DMS153 (cell line): ENCODE results near the gene WFDC11.

ENCODE experiments used
- DNase-seq: peaks from one replicate; lab custom pipeline; 2025; lab: John Stamatoyannopoulos, UW

WFDC11 gene

DNA sequence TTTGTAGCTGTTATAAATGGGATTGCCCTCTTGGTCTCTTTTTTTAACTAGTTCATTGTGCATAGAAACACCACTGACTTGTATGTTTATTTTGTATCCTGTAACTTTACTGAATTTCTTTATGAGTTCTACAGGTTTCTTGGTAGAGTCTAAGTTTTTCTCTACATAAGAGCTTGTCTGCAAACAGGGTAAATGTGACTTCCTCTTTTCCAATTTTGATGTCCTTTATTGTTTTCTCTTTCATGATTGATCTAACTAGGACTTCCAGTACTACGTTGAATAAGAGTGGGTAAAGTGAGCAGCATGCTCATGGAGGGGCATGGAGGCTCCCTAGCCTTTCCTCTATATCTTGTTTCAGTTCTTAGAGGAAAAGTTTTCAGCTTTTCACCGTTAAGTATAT, 43.5 kb downstream of the WFDC11 start:
- DNase-seq = no peak

DNA sequence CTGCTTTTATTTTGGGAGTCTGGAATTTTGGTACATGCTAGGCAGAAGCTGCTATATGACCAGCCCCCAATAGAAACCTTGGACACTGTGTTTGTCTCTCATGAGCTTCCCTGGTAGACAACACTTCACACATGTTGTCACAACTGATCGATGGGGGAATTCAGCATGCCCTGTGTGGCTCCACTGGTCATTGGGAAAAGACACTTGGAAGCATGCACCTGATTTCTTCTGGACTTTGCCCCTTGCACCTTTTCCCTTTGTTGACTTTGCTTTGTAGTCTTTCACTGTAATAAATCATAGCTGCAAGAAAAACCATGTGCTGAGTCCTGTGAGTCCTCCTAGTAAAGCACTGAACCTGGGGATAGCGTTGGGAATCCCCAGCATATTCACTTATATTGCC, 48.4 kb downstream of the WFDC11 start:
- DNase-seq = no peak

DNA sequence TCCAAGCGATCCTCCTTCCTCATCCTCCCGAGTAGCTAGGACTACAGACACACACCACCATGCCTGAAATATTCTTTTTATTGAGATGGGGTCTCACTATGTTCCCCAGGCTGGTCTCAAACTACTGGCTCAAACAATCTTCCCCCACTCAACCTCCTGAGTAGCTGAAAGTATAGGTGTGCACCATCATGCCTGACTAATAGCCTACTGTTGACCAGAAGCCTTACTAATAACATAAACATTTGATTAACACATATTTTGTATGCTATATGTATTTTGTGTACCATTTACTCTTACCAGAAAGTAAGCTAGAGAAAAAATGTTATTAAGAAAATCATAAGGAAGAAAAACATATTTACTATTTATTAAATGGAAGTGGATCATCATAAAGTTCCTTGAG, 52.4 kb downstream of the WFDC11 start:
- no peak for DNase-seq

DNA sequence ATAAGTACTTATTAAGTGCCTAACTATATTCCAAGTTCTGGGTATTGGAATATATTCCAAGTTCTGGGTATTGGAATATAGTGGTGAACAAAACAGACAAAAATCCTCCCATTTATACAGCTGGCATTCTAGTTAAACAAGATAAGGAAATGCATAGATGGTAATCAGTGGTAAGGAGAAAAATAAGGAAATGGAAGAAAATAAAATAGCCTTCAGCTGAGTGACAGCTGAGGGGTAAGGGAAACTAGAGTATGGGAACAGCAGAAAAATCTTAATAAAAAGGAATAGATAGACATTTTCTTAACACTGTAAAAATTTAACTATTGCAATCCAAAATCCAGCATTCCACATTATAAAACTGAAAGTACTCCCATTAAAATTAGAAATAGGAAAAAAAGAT, 57.7 kb downstream of the WFDC11 start:
- DNase-seq = no peak

DNA sequence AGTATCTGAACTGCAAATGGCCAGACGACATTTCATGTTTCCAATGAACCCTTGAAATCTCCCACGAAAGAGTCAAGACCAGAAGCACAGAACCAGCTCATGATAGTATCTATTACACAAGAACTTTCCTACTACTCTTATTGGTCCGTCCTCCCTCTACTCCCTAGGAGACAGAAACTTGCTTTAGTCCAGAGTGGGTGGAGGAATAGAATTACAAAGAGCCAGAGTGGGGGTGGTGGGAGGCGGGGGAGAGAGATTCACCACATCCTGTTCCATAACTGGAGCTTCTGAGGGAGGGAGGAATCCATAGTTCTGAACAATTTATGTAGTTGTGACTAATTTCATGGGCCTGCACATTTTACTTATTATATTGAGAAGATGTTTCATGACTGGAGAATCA, 59.0 kb downstream of the WFDC11 start:
- no peak for DNase-seq

- no peak for DNase-seq
Observed at GRCh38 chr20:45607810-45608209, 62.2 kb downstream of the WFDC11 start.
